Activated CD4-positive, alpha-beta T cell treated with anti-CD3 and anti-CD28 coated beads, Interleukin-10, Interleukin-2, amounts not matched to agents 100 ng/mL and 50 ng/mL, durations not matched to agents 16 hours and 8 hours (primary cell): ENCODE measurements around the gene CGB2.
"Not testable (repeated sequence)": the region's sequence is repeated elsewhere in the genome, so short reads cannot be mapped to it uniquely, and the experiment has no call there.

Experiments used
- DNase-seq: peaks from one replicate; pipeline ENCODE4 v3.0.0-alpha.2; 2020

The CGB2 gene

DNA sequence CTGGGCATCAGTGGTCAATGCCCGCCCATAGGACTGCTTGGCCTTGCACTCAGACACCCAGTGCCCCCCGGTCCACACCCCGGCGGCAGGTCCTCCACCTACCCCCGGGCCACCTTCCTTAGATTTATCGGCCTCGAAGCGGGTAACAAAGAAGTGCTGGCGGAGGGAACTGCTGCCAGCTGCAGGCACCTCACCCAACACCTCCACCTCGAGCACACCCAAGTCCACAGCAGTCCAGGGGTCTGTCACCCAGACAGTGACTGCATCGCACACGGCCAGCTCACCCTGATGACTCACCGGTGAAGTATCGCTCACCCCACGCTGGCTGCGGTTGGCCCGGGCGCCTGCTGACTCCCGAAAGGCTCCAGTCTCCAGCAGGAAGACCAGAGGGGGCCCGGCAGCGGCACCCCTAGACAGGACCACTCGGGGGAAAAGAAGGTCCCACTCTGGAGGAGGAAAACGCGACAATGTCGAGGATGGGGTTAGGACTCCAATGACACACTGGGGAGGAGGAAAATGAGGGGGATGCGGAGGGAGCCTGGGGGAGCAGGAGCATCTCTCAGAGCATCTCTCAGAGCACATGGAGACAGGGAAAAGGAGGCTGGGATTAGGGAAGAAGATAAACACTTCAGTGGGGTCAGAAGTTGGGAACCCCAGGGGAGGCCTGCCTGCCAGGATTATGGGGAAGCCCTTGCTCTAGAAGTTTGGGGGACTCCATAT, 7.0 kb downstream of the CGB2 start:
- DNase-seq = not testable (repeated sequence)

DNA sequence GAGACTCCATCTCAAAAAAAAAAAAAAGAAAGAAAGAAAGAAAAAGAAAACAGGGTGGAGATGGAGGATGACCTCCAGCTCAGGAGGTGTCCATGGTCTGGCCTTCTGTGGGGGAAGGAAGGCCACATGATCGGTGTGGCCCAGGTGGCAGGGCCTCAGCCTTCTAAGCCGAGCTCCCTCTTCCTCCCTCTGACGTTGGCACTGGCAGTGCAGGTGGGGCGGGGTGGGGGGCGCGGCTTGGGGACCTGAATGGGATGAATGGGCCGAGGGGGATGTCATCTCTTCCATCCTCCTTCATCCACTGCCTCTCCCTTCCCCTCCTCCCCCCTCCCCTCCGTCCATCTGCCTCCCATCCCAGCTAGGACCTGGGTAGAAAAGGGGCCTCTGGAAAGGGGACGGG, 8.0 kb downstream of the CGB2 start:
- not testable (repeated sequence) for DNase-seq

DNA sequence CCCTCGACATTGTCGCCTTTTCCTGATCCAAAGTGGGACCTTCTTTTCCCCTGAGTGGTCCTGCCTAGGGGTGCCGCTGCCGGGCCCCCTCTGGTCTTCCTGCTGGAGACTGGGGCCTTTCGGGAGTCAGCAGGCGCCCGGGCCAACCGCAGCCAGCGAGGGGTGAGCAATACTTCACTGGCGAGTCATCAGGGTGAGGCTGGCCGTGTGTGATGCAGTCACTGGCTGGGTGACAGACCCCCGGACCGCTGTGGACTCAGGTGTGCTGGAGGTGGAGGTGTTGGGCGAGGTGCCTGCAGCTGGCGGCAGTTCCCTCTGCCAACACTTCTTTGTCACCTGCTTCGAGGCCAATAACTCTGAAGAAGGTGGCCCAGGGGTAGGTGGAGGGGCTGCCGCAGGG, 10.5 kb downstream of the CGB2 start:
- DNase-seq = no peak

DNA sequence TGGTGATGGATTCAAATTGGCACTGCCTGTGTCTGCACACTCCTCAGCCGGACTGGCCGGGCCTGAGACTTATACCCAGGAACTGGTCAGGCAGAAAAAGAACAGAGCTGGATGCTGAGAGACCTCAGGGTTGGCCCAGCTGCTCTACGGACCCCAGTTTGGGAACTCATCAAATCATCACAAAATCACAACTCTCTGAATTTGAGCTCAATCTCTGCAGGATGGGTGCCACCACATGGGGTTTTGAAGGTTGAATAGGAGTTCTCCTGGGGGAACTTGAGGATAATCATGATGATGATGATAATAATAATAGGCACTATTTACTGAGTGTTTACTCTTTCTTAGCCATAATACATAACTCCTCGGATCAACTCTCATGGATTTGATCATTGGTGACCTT, 11.0 kb downstream of the CGB2 start:
- DNase-seq = not testable (repeated sequence)

DNA sequence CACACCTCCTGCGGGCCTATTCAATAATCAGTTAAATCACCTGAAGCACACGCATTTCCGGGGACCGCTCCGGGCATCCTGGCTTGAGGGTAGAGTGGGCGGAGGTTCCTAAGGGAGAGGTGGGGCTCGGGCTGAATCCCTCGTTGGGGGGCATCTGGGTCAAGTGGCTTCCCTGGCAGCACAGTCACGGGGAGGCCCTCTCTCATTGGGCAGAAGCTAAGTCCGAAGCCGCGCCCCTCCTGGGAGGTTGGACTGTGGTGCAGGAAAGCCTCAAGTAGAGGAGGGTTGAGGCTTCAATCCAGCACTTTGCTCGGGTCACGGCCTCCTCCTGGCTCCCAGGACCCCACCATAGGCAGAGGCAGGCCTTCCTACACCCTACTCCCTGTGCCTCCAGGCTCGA, 11.9 kb downstream of the CGB2 start, which contains the start of gene CGB5:
Gene CGB5, plus strand, starts transcription at position 301 of the 400 bp plus-strand sequence. CDS start 362 bp downstream, outside the sequence.
- not testable (repeated sequence) for DNase-seq

DNA sequence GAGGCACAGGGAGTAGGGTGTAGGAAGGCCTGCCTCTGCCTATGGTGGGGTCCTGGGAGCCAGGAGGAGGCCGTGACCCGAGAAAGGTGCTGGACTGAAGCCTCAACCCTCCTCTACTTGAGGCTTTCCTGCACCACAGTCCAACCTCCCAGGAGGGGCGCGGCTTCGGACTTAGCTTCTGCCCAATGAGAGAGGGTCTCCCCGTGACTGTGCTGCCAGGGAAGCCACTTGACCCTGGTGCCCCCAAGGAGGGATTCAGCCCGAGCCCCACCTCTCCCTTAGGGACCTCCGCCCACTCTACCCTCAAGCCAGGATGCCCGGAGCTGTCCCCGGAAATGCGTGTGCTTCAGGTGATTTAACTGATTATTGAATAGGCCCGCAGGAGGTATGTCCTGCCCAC, 17.3 kb downstream of the CGB2 start, which contains the start of gene CGB8:
Gene CGB8, minus strand, starts transcription at position 101 of the 400 bp plus-strand sequence. CDS start 372 bp downstream, outside the sequence.
- DNase-seq = not testable (repeated sequence)

DNA sequence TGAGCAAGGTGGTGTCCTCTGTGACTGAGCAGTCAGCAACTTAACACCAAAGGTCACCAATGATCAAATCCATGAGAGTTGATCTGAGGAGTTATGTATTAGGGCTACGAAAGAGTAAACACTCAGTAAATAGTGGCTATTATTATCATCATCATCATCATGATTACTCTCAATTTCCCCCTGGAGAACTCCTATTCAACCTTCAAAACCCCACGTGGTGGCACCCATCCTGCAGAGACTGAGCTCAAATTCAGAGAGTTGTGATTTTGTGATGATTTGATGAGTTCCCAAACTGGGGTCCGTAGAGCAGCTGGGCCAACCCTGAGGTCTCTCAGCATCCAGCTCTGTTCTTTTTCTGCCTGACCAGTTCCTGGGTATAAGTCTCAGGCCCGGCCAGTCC, 18.1 kb downstream of the CGB2 start:
- not testable (repeated sequence) for DNase-seq

DNA sequence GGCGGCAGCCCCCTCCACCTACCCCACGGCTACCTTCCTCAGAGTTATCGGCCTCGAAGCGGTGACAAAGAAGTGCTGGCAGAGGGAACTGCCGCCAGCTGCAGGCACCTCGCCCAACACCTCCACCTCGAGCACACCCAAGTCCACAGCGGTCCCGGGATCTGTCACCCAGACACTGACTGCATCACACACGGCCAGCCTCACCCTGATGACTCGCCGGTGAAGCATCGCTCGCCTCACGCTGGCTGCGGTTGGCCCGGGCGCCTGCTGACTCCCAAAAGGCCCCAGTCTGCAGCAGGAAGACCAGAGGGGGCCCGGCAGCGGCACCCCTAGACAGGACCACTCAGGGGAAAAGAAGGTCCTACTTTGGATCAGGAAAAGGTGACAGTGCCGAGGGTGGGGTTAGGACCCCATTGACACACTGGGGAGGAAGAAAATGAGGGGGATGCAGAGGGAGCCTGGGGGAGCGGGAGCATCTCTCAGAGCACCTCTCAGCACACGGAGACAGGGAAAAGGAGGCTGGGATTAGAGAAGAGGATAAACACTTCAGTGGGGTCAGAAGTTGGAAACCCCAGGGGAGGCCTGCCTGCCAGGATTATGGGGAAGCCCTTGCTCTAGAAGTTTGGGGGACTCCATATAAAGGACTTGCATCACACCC, 18.8 kb downstream of the CGB2 start:
- DNase-seq = not testable (repeated sequence)

DNA sequence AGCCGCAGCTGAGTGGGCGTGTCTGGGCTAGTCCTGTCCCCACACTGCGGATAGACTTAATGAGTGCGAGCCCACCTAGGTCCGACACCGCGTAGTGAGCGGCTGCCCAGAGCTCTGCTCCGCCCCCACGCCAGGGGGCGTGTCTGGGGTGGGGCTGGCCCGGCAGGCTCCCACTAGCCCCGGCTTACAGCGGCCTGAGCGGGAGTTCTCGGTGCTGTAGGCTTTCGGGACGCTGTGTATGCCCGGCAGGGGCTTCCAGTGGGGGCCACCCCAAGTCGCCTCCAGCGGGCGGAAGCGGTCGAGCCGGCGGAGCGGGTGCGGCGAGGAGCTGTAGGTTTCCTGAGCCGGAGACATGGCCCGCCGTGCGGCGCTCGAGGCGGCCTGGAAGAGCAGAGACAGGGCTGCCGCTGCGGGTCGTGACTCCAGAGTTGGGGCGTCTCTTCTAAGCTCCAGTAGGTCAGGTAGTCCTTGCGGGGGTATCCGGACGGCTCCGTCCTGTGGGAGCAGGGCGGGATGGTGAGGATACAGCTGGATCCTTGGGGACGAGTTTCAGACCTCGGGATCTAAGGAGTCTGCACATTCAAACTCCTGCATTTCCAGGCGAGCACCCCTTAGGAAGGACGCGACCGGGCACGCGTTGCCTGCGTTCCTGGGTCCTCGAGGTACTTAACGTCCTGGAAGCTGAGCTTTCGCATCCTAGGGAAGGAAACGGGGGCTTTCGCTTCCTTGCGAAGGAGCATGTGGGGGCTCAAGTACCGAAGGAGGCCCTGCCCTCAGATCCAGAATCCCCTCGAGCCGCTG, 24.6 kb downstream of the CGB2 start:
- DNase-seq = peak; percentile 42

DNA sequence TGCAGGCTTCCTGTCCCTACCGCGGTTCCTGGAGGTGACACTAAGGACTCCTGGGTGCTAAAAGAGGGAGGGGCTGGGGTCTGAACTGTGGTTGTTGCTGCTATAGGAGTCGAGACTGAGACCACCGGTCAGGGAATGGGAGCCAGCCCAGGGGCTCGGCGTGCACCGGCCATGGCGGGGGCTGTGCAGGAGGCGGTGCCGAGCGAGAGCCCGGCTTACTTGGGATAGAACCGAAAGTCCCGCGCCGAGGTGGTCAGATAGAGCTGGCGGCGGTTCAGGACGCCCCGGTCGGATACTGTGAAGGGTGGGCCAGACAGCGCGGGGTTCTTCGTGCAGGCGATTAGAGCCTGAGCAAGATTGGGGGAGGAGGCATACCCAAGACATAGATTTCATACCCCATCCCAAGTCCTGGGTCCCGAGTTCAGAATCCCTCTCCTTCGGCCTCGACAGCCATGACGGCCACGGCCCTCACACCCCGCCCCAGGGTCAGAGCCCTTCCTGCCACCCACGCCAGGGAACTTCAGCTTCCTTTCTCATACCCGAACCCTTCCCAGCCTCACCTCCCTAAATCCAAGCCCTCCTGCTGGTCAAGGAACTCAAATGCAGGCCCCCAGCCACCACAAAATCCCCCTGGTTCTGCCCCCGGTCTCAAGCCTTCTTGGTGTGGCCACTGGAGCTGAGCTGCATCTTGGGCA, 25.4 kb downstream of the CGB2 start:
- DNase-seq = not testable (repeated sequence)

DNA sequence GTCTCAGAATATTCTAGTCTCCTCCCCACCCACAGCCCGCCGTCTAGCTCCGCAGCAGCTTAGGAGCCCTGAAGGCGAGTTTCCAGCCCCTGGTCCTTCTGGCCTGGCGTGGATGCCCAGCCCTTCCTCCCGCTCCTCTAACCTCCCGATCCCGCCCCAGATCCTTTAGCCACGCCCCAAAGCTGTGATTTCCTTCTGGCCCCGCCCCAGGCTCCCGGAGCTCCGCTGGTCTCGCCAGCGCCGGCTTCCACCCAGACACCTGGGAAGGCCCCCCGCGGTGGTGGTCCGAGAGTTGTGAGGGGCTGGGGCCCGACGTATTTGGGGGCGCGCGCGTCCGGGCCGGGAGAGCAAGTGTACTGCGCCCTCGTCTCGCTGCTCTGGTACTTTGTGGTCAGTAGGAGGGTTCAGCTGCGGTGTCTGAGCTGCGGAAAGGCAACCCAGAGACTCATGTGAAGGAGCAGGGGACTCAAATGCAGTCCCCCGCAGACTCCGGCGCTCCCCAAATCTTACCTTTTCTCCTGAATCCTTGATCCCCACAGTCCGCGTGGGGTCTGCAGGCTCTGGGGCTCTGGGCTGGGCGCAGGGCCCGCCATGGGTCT, 26.0 kb downstream of the CGB2 start, which contains the start of gene CGB7:
Gene CGB7, minus strand, starts transcription at position 114 of the 599 bp plus-strand sequence. CDS start 2,374 bp downstream, outside the sequence.
- peak; percentile 34 for DNase-seq

DNA sequence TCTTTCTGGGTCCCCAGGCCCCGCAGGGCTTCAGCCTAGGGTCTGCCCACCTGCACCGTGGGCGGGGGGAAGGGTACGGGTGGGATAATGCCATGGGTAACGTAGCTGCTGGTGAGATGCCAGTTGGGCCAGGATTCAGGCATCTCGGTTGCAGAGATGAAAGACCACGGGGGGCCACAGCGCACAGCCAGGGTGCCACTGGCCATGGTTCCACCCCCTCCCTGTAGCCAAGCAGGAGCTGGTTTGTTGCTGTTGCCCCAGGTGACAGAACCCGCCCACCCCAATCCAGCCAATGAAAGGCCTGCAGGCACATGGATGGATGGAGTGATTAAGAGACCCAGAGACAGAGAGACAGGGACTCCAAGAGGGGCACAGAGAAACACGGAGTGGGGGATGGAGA, 26.9 kb downstream of the CGB2 start:
- peak; percentile 32 for DNase-seq

DNA sequence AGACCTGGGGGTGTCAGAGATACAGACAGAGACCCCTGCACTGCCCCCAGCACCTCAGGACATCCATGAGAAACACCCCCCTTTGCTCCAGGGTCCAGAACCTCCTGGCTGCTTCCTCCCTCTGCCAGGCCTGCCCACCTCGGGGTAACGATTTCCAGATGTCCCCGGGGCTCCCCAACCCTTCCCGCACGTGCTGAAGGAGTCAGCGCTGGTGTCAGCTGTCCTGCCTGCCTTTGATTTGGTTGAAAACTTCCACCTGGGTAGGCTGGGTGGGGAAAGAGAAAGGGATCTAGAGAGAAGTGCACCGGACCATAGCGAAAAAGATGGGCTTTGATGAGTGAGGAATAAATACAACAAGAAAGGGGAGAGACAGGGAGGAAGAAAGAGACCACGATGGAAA, 27.4 kb downstream of the CGB2 start:
- DNase-seq = no peak

DNA sequence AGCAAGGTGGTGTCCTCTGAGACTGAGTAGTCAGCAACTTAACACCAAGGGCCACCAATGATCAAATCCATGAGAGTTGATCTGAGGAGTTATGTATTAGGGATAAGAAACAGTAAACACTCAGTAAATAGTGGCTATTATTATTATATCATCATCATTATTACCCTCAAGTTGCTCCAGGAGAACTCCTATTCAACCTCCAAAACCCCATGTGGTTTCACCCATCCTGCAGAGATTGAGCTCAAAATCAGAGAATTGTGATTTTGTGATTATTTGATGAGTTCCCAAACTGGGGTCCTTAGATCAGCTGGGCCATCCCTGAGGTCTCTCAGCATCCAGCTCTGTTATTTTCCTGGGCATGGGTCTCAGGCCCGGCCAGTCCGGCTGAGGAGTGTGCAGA, 29.3 kb downstream of the CGB2 start:
- no peak for DNase-seq

DNA sequence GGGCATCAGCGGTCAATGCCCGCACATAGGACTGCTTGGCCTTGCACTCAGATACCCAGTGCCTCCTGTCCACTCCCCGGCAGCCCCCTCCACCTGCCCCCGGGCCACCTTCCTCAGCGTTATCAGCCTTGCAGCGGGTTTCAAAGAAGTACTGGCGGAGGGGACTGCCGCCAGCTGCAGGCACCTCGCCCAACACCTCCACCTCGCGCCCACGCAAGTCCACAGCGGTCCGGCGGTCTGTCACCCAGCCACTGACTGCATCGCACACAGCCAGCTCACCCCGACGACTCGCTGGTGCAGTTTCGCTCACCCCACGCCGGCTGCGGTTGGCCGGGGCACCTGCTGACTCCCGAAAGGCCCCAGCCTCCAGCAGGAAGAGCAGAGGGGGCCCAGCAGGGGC, 29.8 kb downstream of the CGB2 start:
- DNase-seq = no peak

DNA sequence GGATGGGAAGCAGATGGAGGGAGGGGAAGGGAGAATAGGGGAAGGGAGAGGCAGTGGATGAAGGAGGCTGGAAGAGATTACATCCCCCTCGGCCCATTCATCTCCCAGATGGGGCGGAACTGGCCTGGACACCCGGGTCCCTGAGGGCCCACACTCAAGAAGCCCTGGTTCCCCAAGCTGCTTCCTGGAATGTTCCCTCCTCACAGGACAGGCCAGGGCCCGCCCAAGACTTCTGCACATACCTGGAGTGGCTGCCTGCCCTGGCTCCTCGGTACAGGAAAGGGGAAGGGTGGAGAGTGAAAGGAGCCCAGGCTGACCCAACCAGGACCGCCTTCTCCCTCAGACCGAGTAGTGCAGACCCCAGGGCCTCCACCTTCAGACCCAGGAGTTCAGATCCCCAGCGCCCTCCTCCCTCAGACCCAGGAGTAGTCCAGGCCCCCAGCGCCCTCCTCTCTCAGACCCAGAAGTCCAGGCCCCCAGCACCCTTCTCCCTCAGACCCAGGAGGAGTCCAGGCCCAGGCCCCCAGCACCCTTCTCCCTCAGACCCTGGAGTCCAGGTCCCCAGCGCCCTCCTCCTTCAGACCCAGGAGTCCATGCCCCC, 32.4 kb downstream of the CGB2 start:
- no peak for DNase-seq

DNA sequence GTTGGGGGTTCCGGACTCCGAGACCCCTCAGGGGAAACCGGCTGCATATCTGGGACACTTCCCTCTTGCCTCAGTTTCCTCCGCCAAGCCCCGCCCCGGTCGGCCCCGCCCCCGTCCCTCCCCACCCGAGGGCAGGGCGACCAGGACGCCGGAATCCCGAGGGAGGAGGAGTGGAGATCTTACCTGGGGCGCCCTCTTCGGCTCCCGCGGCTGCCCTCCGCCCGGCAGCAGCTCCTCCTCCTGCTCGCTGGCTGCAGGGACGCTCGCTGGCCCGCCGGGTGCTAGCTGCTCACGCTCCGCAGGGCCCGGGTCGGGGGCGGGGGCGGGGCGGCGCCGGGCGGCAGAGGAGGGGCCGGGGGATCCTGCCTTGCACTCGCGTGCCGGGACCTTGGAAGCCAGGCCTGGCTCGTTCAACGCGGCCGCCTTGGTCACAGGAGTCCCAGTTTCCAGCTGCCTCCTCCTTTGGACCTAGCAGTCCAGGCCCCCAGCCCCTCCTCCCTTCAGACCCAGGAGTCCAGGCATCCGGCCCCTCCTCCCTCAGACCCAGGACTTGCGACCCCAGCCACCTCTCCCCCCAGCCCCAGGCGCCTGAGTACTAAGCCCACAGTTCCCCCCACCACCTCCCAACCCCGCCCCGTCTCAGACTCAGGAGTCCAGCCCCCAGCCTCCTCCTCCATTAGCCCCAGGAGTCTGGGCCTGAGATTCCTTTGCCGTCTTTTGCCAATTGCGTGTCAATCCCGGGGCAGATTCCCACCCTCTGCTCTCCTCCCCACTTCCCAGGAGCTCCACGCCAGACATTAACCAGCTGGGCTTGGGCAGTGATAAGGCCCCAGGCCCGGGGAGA, 33.3 kb downstream of the CGB2 start, which contains the start of gene NTF4:
Gene NTF4, minus strand, starts transcription at position 51 of the 844 bp plus-strand sequence. CDS start 2,821 bp downstream, outside the sequence.
- DNase-seq = no peak

DNA sequence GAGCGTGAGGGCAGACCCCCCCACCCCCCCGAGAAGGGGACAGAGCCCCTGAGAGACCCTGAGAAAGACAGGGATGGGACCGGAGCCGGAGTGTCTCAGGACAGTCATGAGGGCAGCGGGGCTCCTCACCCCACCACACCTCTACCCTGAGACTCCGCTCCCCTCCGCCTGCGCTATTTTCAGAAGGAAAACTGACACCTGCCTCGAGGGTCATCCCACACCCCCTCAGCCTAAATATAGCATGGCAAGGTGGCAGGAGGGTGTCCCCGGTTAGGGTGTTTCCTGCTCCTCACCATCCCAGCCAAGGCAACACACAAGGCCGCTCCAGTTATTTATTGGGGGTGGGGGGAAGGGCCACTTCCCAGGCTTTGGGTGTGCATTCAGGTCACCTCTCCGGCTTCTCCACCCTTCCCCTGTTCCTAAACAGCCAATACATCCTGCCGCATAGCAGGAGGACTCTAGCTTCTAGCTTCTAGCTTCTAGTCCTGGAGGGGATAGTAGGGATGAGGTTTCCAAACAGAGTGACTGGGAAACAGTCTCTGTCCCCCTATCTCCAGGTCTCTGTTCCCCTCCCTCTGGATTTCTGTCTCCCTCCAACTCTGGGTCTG, 34.3 kb downstream of the CGB2 start:
- no peak for DNase-seq

DNA sequence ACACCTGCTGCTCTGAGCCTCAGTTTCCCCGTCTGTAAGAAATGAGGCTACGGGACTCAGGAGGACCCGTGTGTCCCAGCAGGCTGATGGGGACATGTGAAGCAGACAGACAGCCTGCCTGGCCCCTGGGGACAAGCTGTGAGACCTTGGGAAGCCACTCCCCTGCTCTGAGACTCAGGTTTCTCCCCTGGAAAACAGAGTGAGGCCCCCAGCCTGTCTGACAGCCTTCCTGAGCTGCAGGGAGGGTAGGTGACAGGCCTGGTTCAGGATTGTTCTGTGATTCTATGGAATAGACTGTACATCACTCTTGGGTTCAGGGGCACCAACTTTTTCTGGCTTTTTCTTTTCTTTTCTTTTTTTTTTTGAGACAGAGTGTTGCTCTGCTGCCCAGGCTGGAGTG, 35.9 kb downstream of the CGB2 start:
- DNase-seq = no peak

DNA sequence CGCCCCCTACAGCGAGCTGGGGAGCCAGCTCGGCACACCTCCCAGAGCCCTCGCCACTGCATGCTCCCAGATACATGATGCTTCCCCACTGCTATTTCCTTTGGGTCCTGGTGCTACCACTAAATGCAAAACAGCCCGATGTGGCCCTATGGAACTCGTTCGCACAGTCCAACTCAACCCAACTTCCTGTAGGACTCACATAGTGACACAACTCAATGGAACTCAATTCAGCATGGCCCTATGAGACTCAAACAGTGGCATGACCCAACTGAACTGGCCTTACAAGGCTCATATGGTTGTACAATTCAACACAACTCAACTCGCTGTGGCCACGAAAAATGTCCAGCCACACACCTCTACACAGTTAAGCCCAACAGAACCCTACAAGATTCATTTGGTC, 37.3 kb downstream of the CGB2 start:
- no peak for DNase-seq
